GM18858 (cell line): ENCODE data around the gene CLPX.
"Not testable (repeated sequence)": the region's sequence is repeated elsewhere in the genome, so short reads cannot be mapped to it uniquely, and the experiment has no call there.

Source experiments
- ATAC-seq: cut with Tn5 transposase; IDR thresholded peaks from one replicate; pipeline ENCODE4 v1.9.1; 2021; ENCODE audit not compliant: unreplicated experiment

CLPX gene

GRCh38 chr15:65175511-65175910 is 9.6 kb downstream of the CLPX start:
- ATAC-seq, result no peak

GRCh38 chr15:65174509-65174908 is 10.6 kb downstream of the CLPX start:
- no peak for ATAC-seq

GRCh38 chr15:65172531-65172930 is 12.6 kb downstream of the CLPX start:
- no peak for ATAC-seq

GRCh38 chr15:65171428-65171827 is 13.7 kb downstream of the CLPX start:
- no peak for ATAC-seq

DNA sequence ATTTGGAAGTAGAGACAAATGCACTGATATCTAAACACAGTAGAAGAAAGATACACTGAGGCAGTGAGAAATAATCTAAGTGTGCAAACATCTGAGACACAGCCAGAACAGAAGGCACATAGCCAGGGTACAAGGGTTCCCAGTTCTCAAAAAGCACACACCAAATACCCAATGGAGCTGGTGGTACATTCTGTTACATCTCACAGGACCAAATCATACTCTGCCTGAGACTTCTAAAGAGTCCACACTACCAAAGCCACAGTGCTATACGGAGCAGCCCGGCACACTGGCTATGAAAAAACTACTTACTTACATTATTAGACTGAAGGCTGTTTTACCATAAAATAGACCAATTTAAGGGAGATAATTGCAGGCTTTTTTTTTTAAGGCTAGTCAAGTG is 19.3 kb downstream of the CLPX start:
- ATAC-seq, result no peak

GRCh38 chr15:65164139-65164538 is 21.0 kb downstream of the CLPX start:
- ATAC-seq, result no peak

DNA sequence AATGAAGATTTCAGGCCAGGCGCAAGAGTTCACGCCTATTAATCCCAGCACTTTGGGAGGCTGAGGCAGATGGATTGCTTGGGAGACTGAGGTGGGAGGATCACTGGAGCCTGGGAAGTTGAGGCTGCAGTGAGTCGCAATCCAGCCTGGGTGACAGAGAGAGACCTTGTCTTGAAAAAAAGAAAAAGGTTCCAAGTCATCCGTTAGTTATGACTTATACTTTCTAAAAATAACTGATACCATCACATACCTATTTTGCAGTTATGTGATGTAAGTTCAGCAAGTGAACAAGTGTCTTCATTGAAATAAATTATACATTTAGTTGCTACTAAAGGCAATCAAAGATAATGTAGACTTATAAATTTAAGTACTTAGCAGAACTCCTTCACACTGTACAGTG is 22.1 kb downstream of the CLPX start:
- no peak for ATAC-seq

DNA sequence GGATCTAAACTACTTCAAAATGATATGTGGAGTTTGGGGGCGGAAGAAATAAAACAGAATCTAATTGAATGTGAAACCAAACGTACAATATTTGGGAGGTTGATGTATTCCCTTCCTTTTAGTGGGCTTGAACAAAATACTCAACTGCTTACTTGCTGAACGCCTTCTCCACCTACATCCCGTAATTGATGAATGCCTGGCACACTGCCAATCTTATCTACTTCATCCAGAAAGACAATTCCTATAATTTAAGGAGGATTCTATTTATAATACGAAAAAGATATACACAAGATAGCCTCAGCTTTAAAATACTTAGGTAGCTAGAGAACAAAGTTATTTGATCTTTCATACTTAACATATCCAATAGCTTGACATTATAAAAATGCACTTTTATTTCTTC is 28.4 kb downstream of the CLPX start:
- no peak for ATAC-seq

GRCh38 chr15:65154720-65155119 is 30.4 kb downstream of the CLPX start:
- ATAC-seq, result no peak

DNA sequence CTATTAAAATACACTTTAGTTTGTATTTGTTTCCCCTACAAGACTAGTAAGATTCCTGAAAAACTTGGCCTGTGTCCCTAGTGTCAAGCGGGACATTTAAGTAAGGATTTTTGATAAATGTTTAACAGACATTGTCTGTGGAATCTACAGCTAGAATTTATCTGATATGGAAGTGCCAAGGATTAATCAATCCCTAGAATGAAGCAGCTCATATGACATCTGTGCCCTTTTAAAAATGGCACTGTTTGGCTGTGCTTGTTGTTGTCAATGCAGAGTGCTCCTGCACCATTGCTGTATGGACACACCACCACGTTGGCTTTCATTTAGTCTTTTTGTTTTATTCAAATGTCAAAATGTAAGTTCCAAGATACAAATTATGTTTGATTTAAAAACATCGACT is 37.2 kb downstream of the CLPX start:
- ATAC-seq, result no peak

DNA sequence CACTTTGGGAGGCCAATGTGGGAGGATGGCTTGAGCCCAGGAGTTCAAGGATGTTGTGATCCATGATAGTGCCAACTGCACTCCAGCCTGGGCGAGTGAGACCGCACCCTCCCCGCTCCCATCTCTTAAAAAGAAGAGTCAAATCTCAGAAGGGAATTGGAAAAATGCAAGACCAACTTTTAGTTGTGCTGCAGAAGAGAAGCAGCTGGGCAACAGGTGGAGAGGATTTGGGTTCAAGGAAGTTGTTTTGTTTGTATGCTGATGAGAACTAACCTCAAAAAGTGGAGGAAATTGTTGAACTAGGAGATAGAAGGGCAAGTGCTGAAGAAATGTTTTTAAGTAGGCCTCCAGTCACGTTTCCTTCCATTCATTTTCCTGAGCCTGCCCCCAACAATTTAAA is 38.7 kb downstream of the CLPX start:
- no peak for ATAC-seq

GRCh38 chr15:65138631-65139030 is 46.5 kb downstream of the CLPX start:
- ATAC-seq, result not testable (repeated sequence)

GRCh38 chr15:65137893-65138292 is 47.2 kb downstream of the CLPX start:
- ATAC-seq, result not testable (repeated sequence)

- not testable (repeated sequence) for ATAC-seq
Observed at GRCh38 chr15:65137089-65137488, 48.1 kb downstream of the CLPX start.

DNA sequence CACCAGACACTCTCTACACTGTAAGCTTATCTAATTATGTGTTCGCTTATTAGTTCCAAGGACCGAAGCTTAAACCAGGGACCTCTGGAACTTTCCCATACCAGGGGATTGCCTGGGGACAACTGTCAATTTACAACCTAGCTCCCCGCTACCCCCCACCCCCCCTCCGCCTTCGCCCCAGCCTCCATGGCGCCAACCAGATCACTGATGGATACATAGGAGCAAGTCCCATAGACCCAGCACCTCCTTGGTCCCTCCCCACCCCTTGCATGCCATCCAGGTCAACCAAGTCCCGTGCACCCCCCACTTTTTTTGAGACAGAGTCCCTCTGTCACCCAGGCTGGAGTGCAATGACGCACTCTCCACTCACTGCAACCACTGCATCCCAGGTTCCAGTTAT is 50.6 kb downstream of the CLPX start:
- no peak for ATAC-seq

DNA sequence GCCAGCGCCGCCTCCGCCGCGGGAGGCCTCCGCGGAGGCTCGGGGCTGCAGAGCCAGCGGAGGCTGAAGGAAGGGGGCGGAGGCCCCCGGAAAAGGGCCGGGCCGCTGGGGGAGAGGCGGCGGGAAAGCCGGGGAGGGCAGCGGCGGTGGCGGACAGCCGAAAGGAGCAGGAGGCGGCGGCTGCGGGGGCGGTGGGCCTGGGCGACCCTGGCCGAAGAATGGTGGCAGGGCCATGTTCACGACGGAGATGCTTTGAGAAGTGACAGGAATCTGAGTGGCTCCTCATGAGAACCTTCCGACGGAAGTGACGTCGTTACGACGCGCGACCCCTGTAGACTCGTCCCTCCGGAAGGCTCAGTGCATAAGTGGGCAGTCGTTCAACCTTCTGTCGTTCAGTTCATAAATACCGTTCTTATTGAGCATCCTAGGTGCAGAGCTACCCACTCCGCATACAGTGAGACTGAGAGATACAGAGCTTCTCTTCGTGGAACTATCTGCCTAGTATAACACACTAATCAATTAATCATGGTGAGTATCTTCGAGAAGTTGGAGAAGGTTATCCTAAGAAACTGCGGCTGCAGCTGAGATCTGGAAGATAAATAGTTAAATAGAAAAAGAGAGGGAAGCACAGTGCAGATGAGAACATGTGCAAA is 51.5 kb downstream of the CLPX start, which contains the start of gene PDCD7:
Gene PDCD7, minus strand, starts transcription at position 261 of the 653 bp plus-strand sequence. Its CDS starts 27 bp downstream, at position 234.
- peak; percentile 75 for ATAC-seq

DNA sequence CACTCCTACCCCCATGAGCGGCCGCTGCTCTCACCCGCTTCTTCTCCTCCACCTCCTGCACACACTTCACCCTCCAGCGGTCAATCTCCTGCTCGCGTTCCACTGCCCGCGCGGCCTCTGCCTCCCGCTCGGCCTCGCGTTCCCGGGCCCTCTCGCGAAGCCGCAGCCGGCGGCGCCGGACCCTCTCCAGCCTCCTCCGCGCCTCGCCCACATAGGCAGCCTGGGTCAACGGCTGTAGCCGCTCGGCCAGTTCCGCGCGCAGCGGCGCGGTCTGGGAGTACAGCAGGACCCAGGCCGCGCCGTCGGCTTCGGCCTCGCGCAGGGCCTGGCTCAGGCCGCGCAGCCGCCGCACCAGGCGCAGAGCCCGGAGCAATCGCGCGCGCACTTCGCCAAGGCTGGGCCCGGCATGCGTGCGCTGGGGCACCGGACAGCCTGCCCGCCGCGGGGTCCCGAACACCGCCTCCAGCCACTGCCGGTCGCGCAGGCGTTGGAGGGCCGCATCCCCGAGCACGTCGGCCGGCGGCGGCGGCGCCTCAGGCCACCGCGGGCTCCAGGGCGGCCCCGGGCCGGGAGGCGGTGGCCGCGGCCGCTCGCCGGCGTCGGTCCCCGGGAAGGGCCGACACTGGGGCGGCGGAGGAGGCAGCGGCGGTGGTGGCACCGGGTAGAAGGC is 52.1 kb downstream of the CLPX start:
- peak; percentile 32 for ATAC-seq

- no peak for ATAC-seq
Observed at GRCh38 chr15:65130941-65131340, 54.2 kb downstream of the CLPX start.

GRCh38 chr15:65115542-65115941 is 69.6 kb downstream of the CLPX start:
- no peak for ATAC-seq

GRCh38 chr15:65115086-65115485 is 70.1 kb downstream of the CLPX start, which contains the start of gene UBAP1L:
Gene UBAP1L, minus strand, starts transcription at chr15:65115200. Its CDS starts 8,985 bp downstream, at chr15:65106215.
- ATAC-seq, result no peak

- no peak for ATAC-seq
Observed at GRCh38 chr15:65110676-65111292, 74.4 kb downstream of the CLPX start.

- no peak for ATAC-seq
Observed at GRCh38 chr15:65106011-65106590, 79.0 kb downstream of the CLPX start.
